ENCODE data around the gene HS6ST1.

Gene HS6ST1

GRCh38 chr2:128262315-128263253 lies 56.1 kb downstream of the HS6ST1 start:
- H4K91ac ChIP-seq (ENCODE audit: low read length): peak overlapping the region; percentile 89
- H3K9ac ChIP-seq (ENCODE audit: low read length): no peak overlapping the region
- H2BK12ac ChIP-seq (ENCODE audit: low read length in 2 of 2): no peak overlapping the region
- H3K14ac ChIP-seq (ENCODE audit: low read length in 2 of 2): no peak overlapping the region
- no peaks in the 10 kb centered on the region for H3K9me3 ChIP-seq (ENCODE audit: control insufficient read depth, low read length)
- no peaks in the 10 kb centered on the region for H3K36me3 ChIP-seq (ENCODE audit: control insufficient read depth in 1 of 2, insufficient read depth in 2 of 2, low read depth in 1 of 2, low read length in 2 of 2)
- H3K27ac ChIP-seq (ENCODE audit: low read length, poor library complexity, severe bottlenecking): no peak overlapping the region
- WGBS: 95% methylated on average over 20 of the region's 20 CpGs
- no peak overlapping the region for H2BK120ac ChIP-seq (ENCODE audit: low read depth, low read length)
- no peak overlapping the region for H3K4ac ChIP-seq (ENCODE audit: low read depth in 1 of 2, low read length in 2 of 2)
- H3K4me3 ChIP-seq (ENCODE audit: insufficient read depth in 1 of 2, low read depth in 1 of 2, low read length in 2 of 2): no peak overlapping the region
- H3K79me1 ChIP-seq (replicated peaks; ENCODE audit: low read length, poor library complexity, severe bottlenecking): peaks cover 2% of the 10 kb centered on the region
- DNase-seq: no peak
- H2BK5ac ChIP-seq (ENCODE audit: low read depth, low read length, poor library complexity, severe bottlenecking): no peak overlapping the region
- H3K4me2 ChIP-seq (ENCODE audit: low read length, poor library complexity, severe bottlenecking): no peak overlapping the region
- H2BK15ac ChIP-seq (ENCODE audit: low read depth, poor library complexity, severe bottlenecking): no peak overlapping the region
- H3K27me3 ChIP-seq (ENCODE audit: control insufficient read depth in 1 of 2, insufficient read depth in 1 of 2, low read length in 2 of 2): no peaks in the 10 kb centered on the region
- peak overlapping the region; percentile 5 for H4K8ac ChIP-seq (ENCODE audit: low read length)
- H3K23ac ChIP-seq (ENCODE audit: low read length in 2 of 2): peak overlapping the region in 1 of 2 experiments; percentile 7
- peaks cover 19% of the 10 kb centered on the region for H3K4me1 ChIP-seq (ENCODE audit: control insufficient read depth, insufficient read depth, low read depth, low read length)
- no peak overlapping the region for H2AFZ ChIP-seq (ENCODE audit: low read depth, low read length)
- no peak overlapping the region for H3K18ac ChIP-seq (ENCODE audit: low read depth in 1 of 2, low read length in 2 of 2)
- H2AK5ac ChIP-seq (ENCODE audit: low read length, severe bottlenecking): no peak overlapping the region

GRCh38 chr2:128261245-128262128 lies 57.2 kb downstream of the HS6ST1 start:
- H2BK15ac ChIP-seq (ENCODE audit: low read depth, poor library complexity, severe bottlenecking): peak overlapping the region; percentile 49
- peak overlapping the region; percentile 40 for H2AK5ac ChIP-seq (ENCODE audit: low read length, severe bottlenecking)
- H3K27me3 ChIP-seq (ENCODE audit: control insufficient read depth in 1 of 2, insufficient read depth in 1 of 2, low read length in 2 of 2): no peaks in the 10 kb centered on the region
- no peaks in the 10 kb centered on the region for H3K36me3 ChIP-seq (ENCODE audit: control insufficient read depth in 1 of 2, insufficient read depth in 2 of 2, low read depth in 1 of 2, low read length in 2 of 2)
- H3K23ac ChIP-seq (ENCODE audit: low read length in 2 of 2): no peak overlapping the region
- peaks cover 2% of the 10 kb centered on the region for H3K79me1 ChIP-seq (replicated peaks; ENCODE audit: low read length, poor library complexity, severe bottlenecking)
- peak overlapping the region; percentile 78 for H4K8ac ChIP-seq (ENCODE audit: low read length)
- H3K27ac ChIP-seq (ENCODE audit: low read length, poor library complexity, severe bottlenecking): peak overlapping the region; percentile 18
- H3K4me1 ChIP-seq (ENCODE audit: control insufficient read depth, insufficient read depth, low read depth, low read length): peaks cover 19% of the 10 kb centered on the region
- H3K9ac ChIP-seq (ENCODE audit: low read length): peak overlapping the region; percentile 84
- H2BK12ac ChIP-seq (ENCODE audit: low read length in 2 of 2): peak overlapping the region; percentile 34 to 69
- peak overlapping the region; percentile 10 to 34 for H3K18ac ChIP-seq (ENCODE audit: low read depth in 1 of 2, low read length in 2 of 2)
- H4K91ac ChIP-seq (ENCODE audit: low read length): peak overlapping the region; percentile 87
- no peaks in the 10 kb centered on the region for H3K9me3 ChIP-seq (ENCODE audit: control insufficient read depth, low read length)
- H3K4me2 ChIP-seq (ENCODE audit: low read length, poor library complexity, severe bottlenecking): no peak overlapping the region
- peak overlapping the region; percentile 53 to 67 for H3K4ac ChIP-seq (ENCODE audit: low read depth in 1 of 2, low read length in 2 of 2)
- 90% methylated on average over 26 of the region's 26 CpGs for WGBS
- H2BK5ac ChIP-seq (ENCODE audit: low read depth, low read length, poor library complexity, severe bottlenecking): no peak overlapping the region
- H2BK120ac ChIP-seq (ENCODE audit: low read depth, low read length): peak overlapping the region; percentile 29
- no peak for DNase-seq
- peak overlapping the region in 1 of 2 experiments; percentile 13 for H3K14ac ChIP-seq (ENCODE audit: low read length in 2 of 2)
- no peak overlapping the region for H2AFZ ChIP-seq (ENCODE audit: low read depth, low read length)
- no peak overlapping the region for H3K4me3 ChIP-seq (ENCODE audit: insufficient read depth in 1 of 2, low read depth in 1 of 2, low read length in 2 of 2)

GRCh38 chr2:128260239-128261138 lies 58.2 kb downstream of the HS6ST1 start:
- H3K4me3 ChIP-seq (ENCODE audit: insufficient read depth in 1 of 2, low read depth in 1 of 2, low read length in 2 of 2): peak overlapping the region in 1 of 2 experiments; percentile 9
- H3K27me3 ChIP-seq (ENCODE audit: control insufficient read depth in 1 of 2, insufficient read depth in 1 of 2, low read length in 2 of 2): no peaks in the 10 kb centered on the region
- peaks cover 19% of the 10 kb centered on the region for H3K4me1 ChIP-seq (ENCODE audit: control insufficient read depth, insufficient read depth, low read depth, low read length)
- H3K23ac ChIP-seq (ENCODE audit: low read length in 2 of 2): no peak overlapping the region
- peak overlapping the region; percentile 18 for H3K27ac ChIP-seq (ENCODE audit: low read length, poor library complexity, severe bottlenecking)
- no peak overlapping the region for H3K4me2 ChIP-seq (ENCODE audit: low read length, poor library complexity, severe bottlenecking)
- peak; percentile 91 for DNase-seq
- peak overlapping the region in 1 of 2 experiments; percentile 13 for H3K14ac ChIP-seq (ENCODE audit: low read length in 2 of 2)
- no peak overlapping the region for H2BK12ac ChIP-seq (ENCODE audit: low read length in 2 of 2)
- H2AFZ ChIP-seq (ENCODE audit: low read depth, low read length): peak overlapping the region; percentile 8
- peak overlapping the region; percentile 72 for H4K8ac ChIP-seq (ENCODE audit: low read length)
- H3K4ac ChIP-seq (ENCODE audit: low read depth in 1 of 2, low read length in 2 of 2): peak overlapping the region; percentile 17 to 53
- H2BK15ac ChIP-seq (ENCODE audit: low read depth, poor library complexity, severe bottlenecking): no peak overlapping the region
- H3K9me3 ChIP-seq (ENCODE audit: control insufficient read depth, low read length): no peaks in the 10 kb centered on the region
- 33% methylated on average over 24 of the region's 24 CpGs for WGBS
- H3K79me1 ChIP-seq (replicated peaks; ENCODE audit: low read length, poor library complexity, severe bottlenecking): peaks cover 2% of the 10 kb centered on the region
- H2BK120ac ChIP-seq (ENCODE audit: low read depth, low read length): peak overlapping the region; percentile 20
- H3K9ac ChIP-seq (ENCODE audit: low read length): peak overlapping the region; percentile 84
- peak overlapping the region; percentile 67 for H4K91ac ChIP-seq (ENCODE audit: low read length)
- H2BK5ac ChIP-seq (ENCODE audit: low read depth, low read length, poor library complexity, severe bottlenecking): no peak overlapping the region
- H2AK5ac ChIP-seq (ENCODE audit: low read length, severe bottlenecking): no peak overlapping the region
- peak overlapping the region in 1 of 2 experiments; percentile 34 for H3K18ac ChIP-seq (ENCODE audit: low read depth in 1 of 2, low read length in 2 of 2)
- H3K36me3 ChIP-seq (ENCODE audit: control insufficient read depth in 1 of 2, insufficient read depth in 2 of 2, low read depth in 1 of 2, low read length in 2 of 2): no peaks in the 10 kb centered on the region
